Astrocyte of the cerebellum (primary cell): ENCODE results near the gene B4GALT1.

Source experiments
- DNase-seq: peaks from one replicate; pipeline ENCODE4 v3.0.0-alpha.2; 2011; ENCODE audit warnings: low read depth
- H3K4me3 ChIP-seq: 2 replicates; pipeline ENCODE4 v1.5.1; 2011; ENCODE audit warnings: mild to moderate bottlenecking, low read depth, low read length, moderate library complexity
- CTCF ChIP-seq: IDR thresholded peaks from 2 replicates; pipeline ENCODE4 v1.5.1; 2012; ENCODE audit warnings: low read length, low read depth, moderate library complexity, mild to moderate bottlenecking; ENCODE audit errors: missing control alignments
- in situ Hi-C: cut with HindIII; loops from 2 replicates; pipeline ENCODE4 v1.10.0; 2017; ENCODE audit warnings: low sequenced_read_pairs

B4GALT1 gene

DNA sequence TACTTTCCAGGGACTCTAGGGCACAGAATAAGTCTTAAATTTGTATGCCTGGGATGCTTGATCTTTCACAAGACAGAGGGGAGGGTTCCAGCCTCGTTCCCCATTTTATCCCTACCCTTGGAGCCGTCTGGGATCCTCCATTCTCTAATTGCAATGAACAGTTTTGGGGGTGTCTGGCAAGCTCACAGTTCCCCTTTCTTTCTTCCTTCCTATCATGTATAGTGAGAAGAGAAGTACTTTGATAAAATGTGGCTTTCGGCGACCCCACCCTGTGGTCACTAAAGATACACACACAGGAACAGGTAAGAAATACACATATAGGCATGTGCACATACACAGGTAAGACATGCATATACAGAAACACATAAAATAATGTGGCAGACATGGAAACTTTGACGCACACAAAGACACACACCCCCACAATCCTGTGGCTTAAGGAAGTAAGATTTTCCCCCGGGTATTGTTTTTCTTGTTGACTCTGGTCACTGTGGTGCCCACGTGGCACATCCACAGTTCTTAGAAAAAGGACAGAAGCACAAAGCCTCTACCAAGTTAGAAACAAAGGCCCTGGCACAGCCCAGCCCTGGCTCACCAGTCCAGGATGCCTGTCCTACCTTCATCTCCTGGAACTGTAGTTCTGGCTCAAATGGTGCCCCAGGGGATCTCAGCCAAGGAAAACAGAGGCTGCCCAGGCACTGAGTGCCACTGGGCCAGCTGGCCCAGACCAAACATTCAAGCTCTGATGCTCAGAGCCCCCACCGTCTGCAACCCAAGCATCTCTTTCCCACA is 84.4 kb downstream of the B4GALT1 start:
- DNase-seq = no peak
- TF ChIP-seq CTCF = no peak
- in situ Hi-C loops = no loop called here
- no peak overlapping the region for H3K4me3 ChIP-seq

DNA sequence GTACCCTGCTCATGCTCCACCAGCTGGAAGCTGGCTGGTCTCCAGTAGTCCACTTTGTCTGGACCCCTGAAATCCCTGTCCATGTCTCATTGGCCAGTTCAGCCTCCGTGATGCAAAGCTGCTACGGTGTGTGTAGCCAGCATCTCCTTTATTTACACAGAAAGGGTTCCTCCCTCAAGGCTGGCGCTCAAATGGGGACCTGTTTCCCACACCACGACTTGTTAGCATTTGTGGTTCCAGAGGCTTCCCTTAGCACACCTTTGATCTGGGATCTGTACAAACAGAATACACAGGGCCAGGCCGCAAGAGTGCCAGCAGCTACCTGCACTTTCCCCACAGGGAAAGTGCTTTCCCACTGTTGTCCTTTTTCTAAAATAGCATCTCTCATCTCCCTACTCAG is 85.0 kb downstream of the B4GALT1 start:
- DNase-seq = no peak
- in situ Hi-C loops = no loop called here
- no peak overlapping the region for H3K4me3 ChIP-seq
- no peak for TF ChIP-seq CTCF

- peak; percentile 87 for DNase-seq
- H3K4me3 ChIP-seq = peak overlapping the region; percentile 20
- in situ Hi-C loops = no loop called here
- peak; percentile 68 for TF ChIP-seq CTCF
Measured at GRCh38 chr9:33081128-33081851, 85.8 kb downstream of the B4GALT1 start.

GRCh38 chr9:33080534-33080933 is 86.6 kb downstream of the B4GALT1 start:
- in situ Hi-C loops = no loop called here
- no peak for TF ChIP-seq CTCF
- DNase-seq = no peak
- H3K4me3 ChIP-seq = peak overlapping the region; percentile 20

DNA sequence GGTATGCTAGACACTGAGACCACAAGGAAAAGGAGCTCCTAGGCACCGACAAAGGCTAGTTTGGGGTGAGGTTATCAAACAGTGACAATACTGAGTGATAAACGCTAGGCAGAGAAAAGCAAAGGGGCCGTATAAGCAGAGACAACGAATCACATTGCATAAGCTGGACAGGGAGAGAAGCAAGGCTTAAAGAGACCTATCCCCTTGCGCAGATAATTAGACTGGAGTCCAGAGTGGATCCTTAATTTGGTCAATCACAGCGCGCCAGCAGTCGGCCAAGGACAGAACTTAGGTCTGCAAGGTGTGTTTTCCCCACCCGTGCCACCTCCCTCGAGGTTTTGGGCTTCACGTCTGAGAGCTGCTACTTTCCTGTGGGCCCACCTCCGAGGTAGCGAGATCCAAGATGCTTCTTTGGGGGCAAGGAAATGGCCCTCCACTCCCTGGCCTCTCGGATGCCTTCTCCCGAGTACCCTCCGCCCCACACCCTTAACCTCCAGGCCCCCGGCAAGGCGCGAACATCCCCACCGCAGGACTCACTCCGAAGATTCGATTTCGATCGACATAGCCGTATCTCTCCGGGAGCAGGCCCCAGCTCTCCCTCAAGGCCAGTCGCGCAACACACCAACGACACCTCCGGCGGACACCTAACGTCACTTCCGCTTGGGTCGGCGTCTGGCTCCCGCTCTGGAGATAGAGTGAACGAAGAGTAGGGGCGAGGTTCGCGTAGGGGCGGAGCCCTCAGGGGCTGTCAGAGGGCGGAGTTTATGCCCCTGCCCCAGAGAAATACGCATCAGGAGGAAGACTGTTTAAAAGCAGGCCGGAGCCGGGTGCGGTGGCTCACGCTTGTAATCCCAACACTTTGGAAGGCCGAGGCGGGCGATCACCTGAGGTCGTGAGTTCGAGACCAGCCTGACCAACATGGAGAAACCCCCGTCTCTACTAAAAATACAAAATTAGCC is 90.8 kb downstream of the B4GALT1 start, which contains the start of gene SMU1:
Gene SMU1 (minus strand): TSS at position 629 of the 959 bp plus-strand sequence. CDS start 66 bp downstream, at position 563.
- no peak for TF ChIP-seq CTCF
- peak within 1 kb of the TSS; percentile 82 for H3K4me3 ChIP-seq
- in situ Hi-C loops = loop anchor here (5.0 kb wide), 3 partner anchors 41 to 151 kb away; no protein-coding TSS in a partner anchor
- DNase-seq = peak; percentile 93

GRCh38 chr9:33068991-33069390 is 98.1 kb downstream of the B4GALT1 start:
- in situ Hi-C loops = no loop called here

More at GRCh38 chr9:33068991-33069390, 98.1 kb downstream of the B4GALT1 start:
- no peak overlapping the region for H3K4me3 ChIP-seq
- peak; percentile 43 for DNase-seq
- TF ChIP-seq CTCF = no peak
